Measurements from ENCODE around the gene ING2.

DNA sequence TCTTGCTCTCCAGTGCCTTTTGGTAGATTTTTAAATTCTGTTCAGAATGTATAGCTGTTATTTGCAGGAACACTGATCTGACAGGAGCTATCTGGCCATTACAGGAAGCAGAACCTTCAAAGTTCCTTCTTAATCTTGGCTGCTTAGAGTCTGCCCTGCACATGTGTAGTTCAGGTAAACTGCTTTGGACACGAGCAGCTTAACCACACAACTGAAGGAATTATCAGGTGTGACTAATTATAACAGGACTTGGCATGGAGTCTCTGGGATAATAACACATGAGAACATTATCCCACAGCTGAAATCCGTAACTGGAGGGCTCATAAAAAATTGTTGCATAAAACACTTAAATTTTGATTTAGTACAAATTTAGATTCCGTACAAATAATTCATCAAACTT is 11.6 kb upstream of the ING2 start:
- no peak for TF ChIP-seq CTCF (IDR thresholded peaks at IDR 0.05)
- TF ChIP-seq EZH2 (IDR thresholded peaks at IDR 0.05; ENCODE audit: borderline replicate concordance, insufficient read depth, low read depth, low read length, poor library complexity, severe bottlenecking): no peak

Measured in B cell (primary cell).